Epithelial cell of alveolus of lung (primary cell): ENCODE measurements around the gene ATR. TPM values are rescaled to one million over a fixed set of nuclear protein-coding genes. Genes with fewer than 3 reads are reported as not detected.

ENCODE experiments used
- total RNA-seq: library from RNA; depleted of rRNA; stranded (reverse); fragments of >200 nt; gene quantifications from 2 replicates; pipeline ENCODE4 v1.2.1, GENCODE V29; 2015

ATR gene
- total RNA-seq, result 12.2 and 13.7 TPM in 2 replicates

DNA sequence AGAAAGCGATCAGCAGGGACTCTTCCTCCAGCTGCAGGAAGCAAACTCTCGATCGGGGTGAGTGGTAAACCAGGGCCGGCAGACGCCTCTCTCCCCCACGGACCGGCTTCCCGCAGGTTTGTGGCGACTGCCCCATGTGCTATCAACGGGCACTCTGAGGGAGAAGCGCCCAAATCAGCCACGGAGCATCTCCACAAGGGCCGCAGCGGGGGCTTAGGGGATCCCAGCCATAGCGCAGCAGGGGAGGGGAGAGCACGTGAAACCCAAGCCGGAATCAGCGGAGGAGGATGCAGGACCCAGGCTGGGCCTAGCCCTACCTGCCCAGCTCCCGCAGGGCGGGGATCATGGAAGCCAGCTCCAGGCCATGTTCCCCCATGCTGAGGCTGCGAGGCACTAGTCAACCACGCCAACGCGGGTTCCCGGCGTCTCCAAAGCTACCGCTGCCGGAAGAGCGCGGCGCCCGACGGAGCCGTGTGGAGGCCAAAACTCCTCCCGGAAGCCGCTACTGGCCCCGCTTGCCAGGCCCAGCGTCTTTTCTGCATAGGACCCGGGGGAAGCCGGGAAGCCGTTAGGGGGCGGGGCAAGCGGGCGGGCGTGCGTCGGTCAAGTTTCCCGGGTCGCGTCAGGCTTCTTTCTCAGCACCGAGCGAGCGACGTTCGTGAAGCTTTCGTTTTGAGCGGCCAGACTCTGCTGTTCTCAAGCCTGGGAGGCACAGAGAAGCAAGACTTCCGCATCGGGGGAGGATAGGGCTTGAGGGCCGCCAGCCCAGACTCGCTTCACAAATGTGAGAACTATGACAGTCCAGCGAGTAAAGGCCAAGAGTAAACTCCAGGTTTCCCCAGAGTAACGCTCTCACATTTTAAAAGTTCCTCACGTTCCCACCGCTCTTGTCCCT, at the start of gene ATR:
ATR (minus strand) TSS at position 405 of the 895 bp plus-strand sequence; CDS start at position 376, 29 bp downstream.

DNA sequence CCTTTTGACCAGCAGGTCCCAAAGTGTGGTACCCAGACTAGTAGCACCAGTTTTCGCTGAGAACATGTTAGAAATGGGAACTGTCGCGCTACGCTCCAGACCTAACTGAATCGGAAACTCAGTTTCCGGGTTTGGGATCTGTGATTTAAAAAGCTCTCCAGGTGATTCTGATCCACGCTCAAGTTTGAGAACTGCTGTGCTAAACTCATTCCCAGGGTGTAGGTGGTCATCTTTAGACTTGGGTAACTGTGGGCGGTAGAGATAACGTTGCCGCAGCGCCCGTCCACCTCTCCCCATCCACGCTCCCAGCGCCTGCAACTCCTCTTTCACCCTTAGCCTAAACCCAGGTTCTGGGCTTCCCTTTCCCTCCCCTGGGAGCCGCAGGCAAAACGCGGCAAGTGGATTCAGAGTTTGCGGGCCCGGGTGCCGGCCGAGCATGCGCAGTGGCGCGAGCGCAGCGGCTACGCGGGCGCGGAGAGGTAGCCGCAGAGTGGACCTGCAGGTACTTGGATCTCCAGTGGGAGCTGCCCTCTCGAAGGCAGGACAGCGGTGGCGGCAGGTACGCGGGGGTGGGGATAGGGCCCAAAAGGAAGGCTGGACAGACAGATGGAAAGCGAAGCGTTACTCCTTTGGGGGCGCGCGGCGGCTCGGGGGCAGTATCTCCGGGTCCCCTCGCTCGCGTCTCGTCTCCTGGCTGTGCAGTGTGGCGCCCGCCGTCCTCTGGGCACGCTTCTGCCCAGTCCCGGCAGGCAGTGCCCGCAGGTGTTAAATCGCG, 17.6 kb upstream of the ATR start, which contains the start of gene PLS1:
PLS1 (plus strand) TSS at position 443 of the 775 bp plus-strand sequence. CDS start 67,845 bp downstream, outside the sequence.

DNA sequence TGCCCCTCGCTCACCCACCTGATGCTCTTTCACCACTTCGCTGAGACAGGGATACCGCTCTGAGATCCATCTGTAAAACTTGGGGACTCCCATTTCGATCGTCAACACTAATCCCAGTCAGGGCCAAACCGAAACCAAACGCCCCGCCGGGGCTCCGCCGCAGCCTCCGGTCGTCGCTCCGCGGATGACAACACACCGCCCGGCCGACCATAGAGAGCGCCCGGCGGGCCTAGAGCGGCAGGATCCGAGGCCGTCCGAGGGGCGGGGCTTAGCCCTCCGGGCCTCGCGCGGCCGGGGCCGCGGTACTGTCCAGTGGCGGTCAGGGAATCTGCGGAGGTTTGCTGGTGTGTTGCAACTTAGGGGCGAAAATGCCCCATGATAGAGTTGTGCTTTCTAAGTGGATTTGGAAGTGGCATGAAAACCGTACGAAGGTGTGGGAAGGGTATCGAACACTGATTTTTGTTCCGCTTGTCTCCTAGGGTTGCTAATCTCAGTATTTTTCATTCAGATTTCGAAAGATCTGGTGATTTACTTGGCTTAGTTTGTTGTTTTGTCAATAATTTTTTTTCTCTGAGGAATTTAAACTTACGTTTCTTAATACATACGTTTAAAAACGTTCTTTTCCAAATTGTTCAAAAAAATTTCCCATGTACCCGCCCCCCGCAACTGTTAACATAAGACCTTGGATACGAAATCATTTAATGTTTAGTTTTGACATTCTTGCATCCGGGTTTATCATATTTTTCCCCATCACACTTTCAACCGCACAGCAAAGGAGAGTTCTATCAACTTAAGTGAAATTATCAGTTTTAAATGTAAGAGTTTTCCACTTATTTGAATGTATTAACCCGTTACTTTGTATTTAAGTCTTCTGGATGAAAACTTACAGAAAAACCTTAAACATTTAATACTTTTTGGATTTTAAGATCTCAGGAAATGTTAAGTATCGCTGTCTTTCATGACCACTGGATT, 130.4 kb downstream of the ATR start, which contains the start of gene XRN1:
XRN1 (minus strand) TSS at position 186 of the 972 bp plus-strand sequence; CDS start at position 93, 93 bp downstream.

Other genes starting within 250 kb of the ATR start
- 13.4 and 20.6 TPM in 2 replicates for gene XRN1, start 130.7 kb downstream of the ATR start, total RNA-seq
- 0.96 and 2.5 TPM in 2 replicates for gene PLS1, start 17.7 kb upstream of the ATR start, total RNA-seq
- gene TRPC1, start 145.3 kb upstream of the ATR start, total RNA-seq, result 12.5 and 14.6 TPM in 2 replicates